K562 (cell line): ENCODE measurements around the gene PSD2. TPM values are rescaled to one million over a fixed set of nuclear protein-coding genes. Genes with fewer than 3 reads are reported as not detected.

Experiments
- ARID2 ChIP-seq: fragments of 450-650 bp; IDR thresholded peaks from 2 replicates; pipeline ENCODE4 v1.6.1; 2017; ENCODE audit warnings: antibody characterized with exemption, mild to moderate bottlenecking
- BCLAF1 ChIP-seq, 2 experiments: fragments of 450-650 bp in 1 of 2; IDR thresholded peaks; 2 replicates each; pipeline ENCODE4 v1.6.1; 2011 to 2017; ENCODE audit warnings: low read depth in 2 of 2, antibody characterized with exemption in 1 of 2, borderline replicate concordance in 1 of 2, low read length in 1 of 2, mild to moderate bottlenecking in 1 of 2, mixed read lengths in 1 of 2; ENCODE audit not compliant: control insufficient read depth in 1 of 2
- EZH2 ChIP-seq: IDR thresholded peaks from 2 replicates; pipeline ENCODE4 v1.6.1; 2012; ENCODE audit warnings: low read depth, mild to moderate bottlenecking, inconsistent platforms, low read length, borderline replicate concordance
- ID3 ChIP-seq, 2 experiments: fragments of 250-450 bp in 1 of 2; fragments of 450-650 bp in 1 of 2; sonication (Bioruptor Pico) in 1 of 2; IDR thresholded peaks; 2 replicates each; pipeline versions ENCODE4 v1.6.1 to v1.8.0; 2016 to 2021; ENCODE audit warnings: mild to moderate bottlenecking in 2 of 2, moderate library complexity in 2 of 2, missing compliant biosample characterization in 1 of 2, missing genetic modification characterization in 1 of 2
- SIN3A ChIP-seq, 2 experiments: fragments of 150-350 bp in 1 of 2; IDR thresholded peaks; 2 replicates each; pipeline ENCODE4 v1.6.1; 2011 to 2016; ENCODE audit warnings: borderline replicate concordance in 2 of 2, low read depth in 2 of 2, low read length in 2 of 2, mild to moderate bottlenecking in 2 of 2, moderate library complexity in 2 of 2; ENCODE audit not compliant: control insufficient read depth in 1 of 2
- ZNF696 ChIP-seq: fragments of 250-450 bp; sonication (Bioruptor Pico); conservative IDR thresholded peaks from 2 replicates; pipeline ENCODE4 v1.4.0; 2020; ENCODE audit warnings: mild to moderate bottlenecking, moderate library complexity
- polyA plus RNA-seq, 8 experiments: library from polyadenylated mRNA; depleted of rRNA in 4 of 8; stranded (reverse) in 5 of 8; unstranded in 3 of 8; fragments of >200 nt; fragmentation: Nextera tagmentation in 2 of 8; fragmentation: Illumina TruSeq in 1 of 8; extraction: Ambion mirVana in 2 of 8; extraction: Trizol in 1 of 8; gene quantifications; 2 replicates each; pipeline versions ENCODE4 v1.2.1 to v1.2.3, GENCODE V29; 2011 to 2014; ENCODE audit warnings: inconsistent platforms in 1 of 8, missing spikeins in 1 of 8
- total RNA-seq, 7 experiments: library from RNA; depleted of rRNA in 6 of 7; stranded (reverse); fragments of >200 nt in 6 of 7; fragmentation: Illumina TruSeq in 2 of 7; extraction: Trizol in 2 of 7; gene quantifications; 2 replicates each; pipeline versions ENCODE4 v1.2.1 to v1.2.3, GENCODE V29; 2011 to 2021; ENCODE audit warnings: low replicate concordance in 1 of 7
- TF ChIP-seq, protein P1 (sequence below), 2 experiments: fragments of 450-650 bp; formaldehyde crosslinking in 1 of 2; IDR thresholded peaks; 2 replicates each; pipeline versions ENCODE4 v1.4.0 to v1.6.1; 2014 to 2020; ENCODE audit warnings: mild to moderate bottlenecking in 2 of 2, borderline replicate concordance in 1 of 2, low read depth in 1 of 2
- TF ChIP-seq, protein P2 (sequence below): sonication (generic); formaldehyde crosslinking; IDR thresholded peaks from 2 replicates; pipeline ENCODE4 v1.8.0; 2023; ENCODE audit warnings: mild to moderate bottlenecking, missing genetic modification reagents

The PSD2 gene
- total and polyA plus RNA-seq, 9 of the 15 experiments (the other 6 are each of a cell fraction or from before 2014, with no cell fraction given), result 0.01 to 0.09 (median 0.04) TPM; not detected in 4

GRCh38 chr5:139774980-139775661 lies 20.5 kb upstream of the PSD2 start (continued):
- TF ChIP-seq BCLAF1 (IDR thresholded peaks at IDR 0.05; ENCODE audit: borderline replicate concordance in 1 of 2, control insufficient read depth in 1 of 2, low read depth in 2 of 2, low read length in 1 of 2) (no peak), EZH2 (no peak), ARID2 (peak; percentile 41; the same call in 1 of the 2 replicates), ID3 (CRISPR knock-in tag; IDR thresholded peaks at IDR 0.05) (no peak), ID3 (tag; IDR thresholded peaks at IDR 0.05) (no peak), SIN3A (IDR thresholded peaks at IDR 0.05; ENCODE audit: borderline replicate concordance in 2 of 2, control insufficient read depth in 1 of 2, low read depth in 2 of 2, low read length in 2 of 2) (no peak), ZNF696 (CRISPR knock-in tag) (no peak)
- TF ChIP-seq, protein P1, sequence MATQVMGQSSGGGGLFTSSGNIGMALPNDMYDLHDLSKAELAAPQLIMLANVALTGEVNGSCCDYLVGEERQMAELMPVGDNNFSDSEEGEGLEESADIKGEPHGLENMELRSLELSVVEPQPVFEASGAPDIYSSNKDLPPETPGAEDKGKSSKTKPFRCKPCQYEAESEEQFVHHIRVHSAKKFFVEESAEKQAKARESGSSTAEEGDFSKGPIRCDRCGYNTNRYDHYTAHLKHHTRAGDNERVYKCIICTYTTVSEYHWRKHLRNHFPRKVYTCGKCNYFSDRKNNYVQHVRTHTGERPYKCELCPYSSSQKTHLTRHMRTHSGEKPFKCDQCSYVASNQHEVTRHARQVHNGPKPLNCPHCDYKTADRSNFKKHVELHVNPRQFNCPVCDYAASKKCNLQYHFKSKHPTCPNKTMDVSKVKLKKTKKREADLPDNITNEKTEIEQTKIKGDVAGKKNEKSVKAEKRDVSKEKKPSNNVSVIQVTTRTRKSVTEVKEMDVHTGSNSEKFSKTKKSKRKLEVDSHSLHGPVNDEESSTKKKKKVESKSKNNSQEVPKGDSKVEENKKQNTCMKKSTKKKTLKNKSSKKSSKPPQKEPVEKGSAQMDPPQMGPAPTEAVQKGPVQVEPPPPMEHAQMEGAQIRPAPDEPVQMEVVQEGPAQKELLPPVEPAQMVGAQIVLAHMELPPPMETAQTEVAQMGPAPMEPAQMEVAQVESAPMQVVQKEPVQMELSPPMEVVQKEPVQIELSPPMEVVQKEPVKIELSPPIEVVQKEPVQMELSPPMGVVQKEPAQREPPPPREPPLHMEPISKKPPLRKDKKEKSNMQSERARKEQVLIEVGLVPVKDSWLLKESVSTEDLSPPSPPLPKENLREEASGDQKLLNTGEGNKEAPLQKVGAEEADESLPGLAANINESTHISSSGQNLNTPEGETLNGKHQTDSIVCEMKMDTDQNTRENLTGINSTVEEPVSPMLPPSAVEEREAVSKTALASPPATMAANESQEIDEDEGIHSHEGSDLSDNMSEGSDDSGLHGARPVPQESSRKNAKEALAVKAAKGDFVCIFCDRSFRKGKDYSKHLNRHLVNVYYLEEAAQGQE (IDR thresholded peaks at IDR 0.05; ENCODE audit: borderline replicate concordance), result peak; percentile 54; the same call in 1 of the 2 replicates
- TF ChIP-seq, protein P1 (CRISPR knock-in tag; IDR thresholded peaks at IDR 0.05; ENCODE audit: low read depth), result no peak
- TF ChIP-seq, protein P2, sequence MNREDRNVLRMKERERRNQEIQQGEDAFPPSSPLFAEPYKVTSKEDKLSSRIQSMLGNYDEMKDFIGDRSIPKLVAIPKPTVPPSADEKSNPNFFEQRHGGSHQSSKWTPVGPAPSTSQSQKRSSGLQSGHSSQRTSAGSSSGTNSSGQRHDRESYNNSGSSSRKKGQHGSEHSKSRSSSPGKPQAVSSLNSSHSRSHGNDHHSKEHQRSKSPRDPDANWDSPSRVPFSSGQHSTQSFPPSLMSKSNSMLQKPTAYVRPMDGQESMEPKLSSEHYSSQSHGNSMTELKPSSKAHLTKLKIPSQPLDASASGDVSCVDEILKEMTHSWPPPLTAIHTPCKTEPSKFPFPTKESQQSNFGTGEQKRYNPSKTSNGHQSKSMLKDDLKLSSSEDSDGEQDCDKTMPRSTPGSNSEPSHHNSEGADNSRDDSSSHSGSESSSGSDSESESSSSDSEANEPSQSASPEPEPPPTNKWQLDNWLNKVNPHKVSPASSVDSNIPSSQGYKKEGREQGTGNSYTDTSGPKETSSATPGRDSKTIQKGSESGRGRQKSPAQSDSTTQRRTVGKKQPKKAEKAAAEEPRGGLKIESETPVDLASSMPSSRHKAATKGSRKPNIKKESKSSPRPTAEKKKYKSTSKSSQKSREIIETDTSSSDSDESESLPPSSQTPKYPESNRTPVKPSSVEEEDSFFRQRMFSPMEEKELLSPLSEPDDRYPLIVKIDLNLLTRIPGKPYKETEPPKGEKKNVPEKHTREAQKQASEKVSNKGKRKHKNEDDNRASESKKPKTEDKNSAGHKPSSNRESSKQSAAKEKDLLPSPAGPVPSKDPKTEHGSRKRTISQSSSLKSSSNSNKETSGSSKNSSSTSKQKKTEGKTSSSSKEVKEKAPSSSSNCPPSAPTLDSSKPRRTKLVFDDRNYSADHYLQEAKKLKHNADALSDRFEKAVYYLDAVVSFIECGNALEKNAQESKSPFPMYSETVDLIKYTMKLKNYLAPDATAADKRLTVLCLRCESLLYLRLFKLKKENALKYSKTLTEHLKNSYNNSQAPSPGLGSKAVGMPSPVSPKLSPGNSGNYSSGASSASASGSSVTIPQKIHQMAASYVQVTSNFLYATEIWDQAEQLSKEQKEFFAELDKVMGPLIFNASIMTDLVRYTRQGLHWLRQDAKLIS (CRISPR knock-in tag), result no peak
